ENCODE measurements around the gene LRRC53.
A peak's percentile ranks its signal among the peaks of the same experiment; 100 is the strongest.

LRRC53 gene

DNA sequence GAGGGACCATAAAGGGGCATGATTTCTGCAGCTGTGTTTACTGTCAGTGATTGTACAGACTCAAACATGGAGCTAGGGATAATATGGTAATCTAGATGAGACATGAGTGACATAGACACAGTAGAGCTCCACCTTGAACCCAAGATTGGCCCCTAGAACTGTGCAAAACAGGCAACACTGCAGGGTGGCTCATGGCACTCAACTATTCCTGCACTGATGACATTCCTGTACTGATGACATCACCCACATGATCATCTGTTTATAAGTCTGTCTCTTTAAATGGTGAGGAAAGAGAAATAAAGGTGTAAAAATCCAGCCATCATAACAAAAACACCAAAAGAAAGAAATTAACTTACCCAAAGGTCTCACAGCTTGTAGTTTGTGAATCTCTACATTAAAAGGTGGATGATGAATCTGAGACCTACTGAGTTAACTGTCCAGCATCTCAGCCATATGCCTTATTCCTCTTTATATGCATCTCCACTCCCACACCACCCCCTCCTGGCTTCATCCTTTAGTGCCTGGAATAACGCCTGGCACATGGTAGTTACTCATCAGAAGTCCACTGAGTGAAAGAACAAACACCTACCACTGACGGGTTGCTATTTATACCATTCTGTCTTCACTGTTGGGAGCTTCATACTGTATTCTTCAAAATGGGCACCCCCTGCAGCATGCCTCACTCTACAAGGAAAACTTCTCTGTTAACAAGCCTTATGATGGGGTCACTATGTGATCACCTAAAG is at the start of gene LRRC53:
LRRC53 (minus strand) TSS at position 442 of the 746 bp plus-strand sequence. CDS start 29,262 bp downstream, outside the sequence.
- peaks cover 15% of the 10 kb centered on the region for H3K4me1 Mint-ChIP-seq
- H3K4me3 Mint-ChIP-seq: no peak within 1 kb of the TSS
- H3K27me3 Mint-ChIP-seq (ENCODE audit: low read depth, poor library complexity): no peaks in the 10 kb centered on the region
- TF ChIP-seq CTCF (IDR thresholded peaks at IDR 0.05): no peak
- H3K27ac Mint-ChIP-seq: peak within 1 kb of the TSS; percentile 43
- DNase-seq: no peak
- no peaks in the 10 kb centered on the region for H3K9me3 Mint-ChIP-seq
- H3K36me3 Mint-ChIP-seq (ENCODE audit: low read depth): no peaks in the 10 kb centered on the region

- H3K27ac Mint-ChIP-seq: no peak overlapping the region
- DNase-seq: no peak
- no peak for TF ChIP-seq CTCF (IDR thresholded peaks at IDR 0.05)
- peaks cover 8% of the 10 kb centered on the region for H3K4me1 Mint-ChIP-seq
- peaks cover 4% of the 10 kb centered on the region for H3K9me3 Mint-ChIP-seq
- H3K36me3 Mint-ChIP-seq (ENCODE audit: low read depth): no peaks in the 10 kb centered on the region
- no peaks in the 10 kb centered on the region for H3K27me3 Mint-ChIP-seq (ENCODE audit: low read depth, poor library complexity)
- H3K4me3 Mint-ChIP-seq: no peak overlapping the region
Measured at GRCh38 chr1:74549932-74550331, 37.5 kb upstream of the LRRC53 start.

DNA sequence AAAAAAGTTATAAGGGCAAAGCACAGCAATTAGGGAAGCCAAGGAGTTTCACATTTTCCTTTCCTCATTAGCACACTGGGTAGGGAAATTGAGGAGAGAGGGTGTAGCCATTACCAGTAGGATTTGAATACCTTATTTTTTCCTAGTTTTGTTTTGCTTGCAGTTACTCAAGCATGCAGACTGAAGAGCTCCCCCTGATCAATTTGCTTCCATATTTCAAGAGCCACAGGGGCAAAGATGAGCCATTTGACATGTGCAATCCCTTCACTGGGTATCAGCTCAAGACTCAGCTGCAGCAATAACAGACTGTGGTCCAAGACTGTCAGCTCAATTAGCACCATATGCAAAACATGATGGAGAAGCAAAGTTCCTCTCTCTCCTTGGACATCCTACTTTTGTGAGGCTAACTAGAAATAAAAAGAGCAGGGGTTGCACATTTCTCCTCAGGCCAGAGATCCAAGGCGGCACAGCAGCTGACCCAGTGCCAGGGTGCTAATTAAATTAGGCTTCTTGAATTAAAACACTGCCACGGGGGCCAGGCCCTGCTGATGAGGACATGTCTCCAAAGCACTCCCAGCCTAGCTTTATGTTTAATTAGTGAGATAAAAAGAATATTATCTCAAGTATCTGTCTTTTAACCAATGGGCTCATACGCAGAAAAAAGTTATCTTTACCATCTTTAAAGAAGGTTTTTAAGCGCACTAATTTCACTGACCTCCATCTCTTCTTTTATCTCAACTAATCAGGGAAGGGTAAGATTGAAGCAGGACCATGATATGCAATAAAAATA is 36.7 kb upstream of the LRRC53 start:
- H3K27ac Mint-ChIP-seq: peak overlapping the region; percentile 17
- H3K27me3 Mint-ChIP-seq (ENCODE audit: low read depth, poor library complexity): no peaks in the 10 kb centered on the region
- no peak for TF ChIP-seq CTCF (IDR thresholded peaks at IDR 0.05)
- H3K4me1 Mint-ChIP-seq: peaks cover 8% of the 10 kb centered on the region
- H3K4me3 Mint-ChIP-seq: no peak overlapping the region
- DNase-seq: no peak
- H3K36me3 Mint-ChIP-seq (ENCODE audit: low read depth): no peaks in the 10 kb centered on the region
- H3K9me3 Mint-ChIP-seq: peaks cover 4% of the 10 kb centered on the region

GRCh38 chr1:74545821-74546220 is 33.4 kb upstream of the LRRC53 start:
- no peaks in the 10 kb centered on the region for H3K36me3 Mint-ChIP-seq (ENCODE audit: low read depth)
- TF ChIP-seq CTCF (IDR thresholded peaks at IDR 0.05): no peak
- H3K9me3 Mint-ChIP-seq: no peaks in the 10 kb centered on the region
- no peaks in the 10 kb centered on the region for H3K27me3 Mint-ChIP-seq (ENCODE audit: low read depth, poor library complexity)
- H3K4me1 Mint-ChIP-seq: peaks cover 8% of the 10 kb centered on the region
- DNase-seq: no peak
- no peak overlapping the region for H3K27ac Mint-ChIP-seq
- H3K4me3 Mint-ChIP-seq: no peak overlapping the region

- Mint-ChIP-seq H3K27ac (no peak overlapping the region), H3K36me3 (ENCODE audit: low read depth) (no peaks in the 10 kb centered on the region), H3K4me3 (no peak overlapping the region), H3K9me3 (no peaks in the 10 kb centered on the region), H3K27me3 (ENCODE audit: low read depth, poor library complexity) (no peaks in the 10 kb centered on the region), H3K4me1 (peaks cover 6% of the 10 kb centered on the region)
- TF ChIP-seq CTCF (IDR thresholded peaks at IDR 0.05): no peak
- DNase-seq: no peak
Measured at GRCh38 chr1:74534241-74534640, 21.8 kb upstream of the LRRC53 start.

Measured in nephron progenitor cell (in vitro differentiated cells).